ENCODE measurements around the gene WDR55. TPM values are rescaled to one million over a fixed set of nuclear protein-coding genes. Genes with fewer than 3 reads are reported as not detected.

The WDR55 gene
- total RNA-seq, 2 experiments from 2014 or later, result 23.9 to 34.2 TPM

GRCh38 chr5:140639148-140639981, 25.3 kb upstream of the WDR55 start, which contains the start of gene TMCO6:
TMCO6 (plus strand) TSS chr5:140639451; CDS start chr5:140639528, 77 bp downstream.
- 0 out of 2 replicates have a peak, but pooled peaks cover under 1% of the 10 kb centered on the region for H4K20me1 ChIP-seq (ENCODE audit: insufficient read depth, low read length)
- peak within 1 kb of the TSS; percentile 77 for H3K4me2 ChIP-seq (ENCODE audit: low read length)
- TF ChIP-seq EZH2phosphoT487 (IDR thresholded peaks at IDR 0.05; ENCODE audit: borderline replicate concordance, low read depth, low read length), result no peak
- TF ChIP-seq, protein P1, sequence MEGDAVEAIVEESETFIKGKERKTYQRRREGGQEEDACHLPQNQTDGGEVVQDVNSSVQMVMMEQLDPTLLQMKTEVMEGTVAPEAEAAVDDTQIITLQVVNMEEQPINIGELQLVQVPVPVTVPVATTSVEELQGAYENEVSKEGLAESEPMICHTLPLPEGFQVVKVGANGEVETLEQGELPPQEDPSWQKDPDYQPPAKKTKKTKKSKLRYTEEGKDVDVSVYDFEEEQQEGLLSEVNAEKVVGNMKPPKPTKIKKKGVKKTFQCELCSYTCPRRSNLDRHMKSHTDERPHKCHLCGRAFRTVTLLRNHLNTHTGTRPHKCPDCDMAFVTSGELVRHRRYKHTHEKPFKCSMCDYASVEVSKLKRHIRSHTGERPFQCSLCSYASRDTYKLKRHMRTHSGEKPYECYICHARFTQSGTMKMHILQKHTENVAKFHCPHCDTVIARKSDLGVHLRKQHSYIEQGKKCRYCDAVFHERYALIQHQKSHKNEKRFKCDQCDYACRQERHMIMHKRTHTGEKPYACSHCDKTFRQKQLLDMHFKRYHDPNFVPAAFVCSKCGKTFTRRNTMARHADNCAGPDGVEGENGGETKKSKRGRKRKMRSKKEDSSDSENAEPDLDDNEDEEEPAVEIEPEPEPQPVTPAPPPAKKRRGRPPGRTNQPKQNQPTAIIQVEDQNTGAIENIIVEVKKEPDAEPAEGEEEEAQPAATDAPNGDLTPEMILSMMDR (conservative IDR thresholded peaks at IDR 0.05; ENCODE audit: low read length), result peak; percentile 70
- H3K27ac ChIP-seq (ENCODE audit: low read depth, low read length, poor library complexity, severe bottlenecking), result peak within 1 kb of the TSS; percentile 25
- H3K9me2 ChIP-seq (ENCODE audit: insufficient read depth, low read length), result no peaks in the 10 kb centered on the region
- ChIA-PET POLR2A (interaction anchor here (0.6 to 1.9 kb wide), 4 partner anchors 8 to 287 kb away, joined by 3 to 9 read pairs (median 6); partner anchors contain the start of genes IK, NDUFA2 and ZMAT2), CTCF (ENCODE audit: unreplicated experiment) (interaction anchor here (0.6 to 1.3 kb wide), 2 partner anchors 8 to 74 kb away, joined by 3 read pairs; partner anchors contain the start of genes IK and NDUFA2)
- H3K4me3 ChIP-seq (ENCODE audit: low read depth, low read length, poor library complexity, severe bottlenecking), result peak within 1 kb of the TSS; percentile 76
- DNase-seq (ENCODE audit: low spot score), result peak; percentile 91
- H3K9me3 ChIP-seq (ENCODE audit: low read length), result no peaks in the 10 kb centered on the region
- intact Hi-C loops (cut with micrococcal nuclease; ENCODE audit: unreplicated experiment), result loop anchor here (1.0 to 10.0 kb wide), 5 partner anchors 75 to 395 kb away; partner anchors contain the start of genes ANKHD1, APBB3, SLC35A4 and SRA1
- H3K36me3 ChIP-seq (ENCODE audit: insufficient read depth, low read length), result peaks cover 28% of the 10 kb centered on the region; the same call in 1 of the 2 replicates
- peak within 1 kb of the TSS; percentile 98 for H2AFZ ChIP-seq (ENCODE audit: low read length)
- no TSS peak for BruUV-seq (replicated peaks)
- peaks cover 5% of the 10 kb centered on the region; the same call in 1 of the 2 replicates for H3K79me2 ChIP-seq (ENCODE audit: insufficient read depth, low read depth, low read length)
- peaks cover 11% of the 10 kb centered on the region for H3K4me1 ChIP-seq (ENCODE audit: insufficient read depth, low read length, poor library complexity, severe bottlenecking)

- H3K27ac ChIP-seq (ENCODE audit: low read depth, low read length, poor library complexity, severe bottlenecking), result no peak overlapping the region
- no peak overlapping the region for H2AFZ ChIP-seq (ENCODE audit: low read length)
- no peak overlapping the region for H3K4me3 ChIP-seq (ENCODE audit: low read depth, low read length, poor library complexity, severe bottlenecking)
- ChIA-PET POLR2A (interaction anchor here (1.2 to 1.6 kb wide), 3 partner anchors 37 to 240 kb away, joined by 3 to 4 read pairs (median 3); partner anchors contain the start of gene ANKHD1), CTCF (ENCODE audit: unreplicated experiment) (no interaction called here)
- no TSS peak for BruUV-seq (replicated peaks)
- intact Hi-C loops (cut with micrococcal nuclease; ENCODE audit: unreplicated experiment), result no loop called here
- H3K36me3 ChIP-seq (ENCODE audit: insufficient read depth, low read length), result peaks cover 47% of the 10 kb centered on the region
- H3K9me2 ChIP-seq (ENCODE audit: insufficient read depth, low read length), result no peaks in the 10 kb centered on the region
- peaks cover 22% of the 10 kb centered on the region; the same call in 1 of the 2 replicates for H3K79me2 ChIP-seq (ENCODE audit: insufficient read depth, low read depth, low read length)
- no peaks in the 10 kb centered on the region for H3K9me3 ChIP-seq (ENCODE audit: low read length)
- no peak overlapping the region for H3K4me2 ChIP-seq (ENCODE audit: low read length)
- TF ChIP-seq EZH2phosphoT487 (IDR thresholded peaks at IDR 0.05; ENCODE audit: borderline replicate concordance, low read depth, low read length), result no peak
- TF ChIP-seq, protein P1 (conservative IDR thresholded peaks at IDR 0.05; ENCODE audit: low read length), result no peak
- H4K20me1 ChIP-seq (ENCODE audit: insufficient read depth, low read length), result 0 out of 2 replicates have a peak, but pooled peaks cover 5% of the 10 kb centered on the region
- peaks cover 15% of the 10 kb centered on the region for H3K4me1 ChIP-seq (ENCODE audit: insufficient read depth, low read length, poor library complexity, severe bottlenecking)
- no peak for DNase-seq (ENCODE audit: low spot score)
Observed at GRCh38 chr5:140641716-140642115, 23.0 kb upstream of the WDR55 start.
